Dedifferentiated amniotic fluid mesenchymal stem cell (primary cell): Measurements from ENCODE around the gene SLC35D1.
"Not testable (repeated sequence)": the region's sequence is repeated elsewhere in the genome, so short reads cannot be mapped to it uniquely, and the experiment has no call there.

ENCODE experiments used
- DNase-seq: peaks from one replicate; pipeline ENCODE4 v3.0.0-alpha.2; 2016; ENCODE audit errors: extremely low spot score

SLC35D1 gene

GRCh38 chr1:66985835-66986234 is 68.1 kb downstream of the SLC35D1 start:
- DNase-seq = no peak

- no peak for DNase-seq
These were observed 69.5 kb downstream of the SLC35D1 start for GRCh38 chr1:66984491-66984890.

- DNase-seq = no peak
These were observed 71.2 kb downstream of the SLC35D1 start for GRCh38 chr1:66982561-66983260.

GRCh38 chr1:66981679-66982078 is 72.3 kb downstream of the SLC35D1 start:
- DNase-seq = no peak

GRCh38 chr1:66980745-66981367 is 73.1 kb downstream of the SLC35D1 start:
- DNase-seq = no peak

GRCh38 chr1:66979621-66980020 is 74.3 kb downstream of the SLC35D1 start:
- DNase-seq = not testable (repeated sequence)

- DNase-seq = no peak
These were observed 75.7 kb downstream of the SLC35D1 start for GRCh38 chr1:66978201-66978600.

- DNase-seq = no peak
These were observed 85.4 kb downstream of the SLC35D1 start for GRCh38 chr1:66968574-66968973.

- DNase-seq = not testable (repeated sequence)
These were observed 87.6 kb downstream of the SLC35D1 start for GRCh38 chr1:66966188-66966873.

GRCh38 chr1:66957938-66958337 is 96.0 kb downstream of the SLC35D1 start:
- DNase-seq = no peak

GRCh38 chr1:66954208-66954607 is 99.7 kb downstream of the SLC35D1 start:
- DNase-seq = no peak

GRCh38 chr1:66951513-66951912 is 102.4 kb downstream of the SLC35D1 start:
- peak; percentile 31 for DNase-seq
